DND-41 (cell line): ENCODE results near the gene NT5C3A.
"Not testable (repeated sequence)": the region's sequence is repeated elsewhere in the genome, so short reads cannot be mapped to it uniquely, and the experiment has no call there.

ENCODE experiments used
- ATAC-seq: fragments of 200-7000 bp; cut with Tn5 transposase; 3 replicates; pipeline ENCODE4 v1.9.1; 2021; ENCODE audit warnings: low read depth; ENCODE audit not compliant: insufficient read depth
- DNase-seq: peaks from one replicate; pipeline ENCODE4 v3.0.0-alpha.2; 2020
- H2AFZ ChIP-seq: 2 replicates; pipeline ENCODE4 v1.6.0; 2012; ENCODE audit warnings: low read depth, low read length
- H3K27ac ChIP-seq: 2 replicates; pipeline ENCODE4 v1.5.1; 2012; ENCODE audit warnings: low read length, inconsistent platforms
- H3K27me3 ChIP-seq: fragments of 200-600 bp; sonication (generic); 2 replicates; pipeline ENCODE4 v1.6.0; 2012; ENCODE audit warnings: low read length, mild to moderate bottlenecking, inconsistent platforms; ENCODE audit not compliant: insufficient read depth, poor library complexity
- H3K36me3 ChIP-seq: 2 replicates; pipeline ENCODE4 v1.5.1; 2012; ENCODE audit warnings: low read length, inconsistent platforms; ENCODE audit not compliant: insufficient read depth
- H3K4me1 ChIP-seq: 2 replicates; pipeline ENCODE4 v1.5.1; 2012; ENCODE audit warnings: mild to moderate bottlenecking, low read length; ENCODE audit not compliant: insufficient read depth
- H3K4me2 ChIP-seq: 2 replicates; pipeline ENCODE4 v1.6.0; 2012; ENCODE audit warnings: mild to moderate bottlenecking, moderate library complexity, low read length, inconsistent platforms; ENCODE audit not compliant: insufficient read depth
- H3K4me3 ChIP-seq, 2 experiments: fragments of 200-600 bp in 1 of 2; shearing (Covaris generic) in 1 of 2; 2 replicates each; pipeline ENCODE4 v1.5.1; 2012 to 2016; ENCODE audit warnings: inconsistent platforms in 2 of 2, low read length in 2 of 2, mild to moderate bottlenecking in 2 of 2, low read depth in 1 of 2, moderate library complexity in 1 of 2
- H3K79me2 ChIP-seq: 2 replicates; pipeline ENCODE4 v1.6.0; 2012; ENCODE audit warnings: low read length, inconsistent platforms; ENCODE audit not compliant: insufficient read depth
- H3K9ac ChIP-seq: 2 replicates; pipeline ENCODE4 v1.6.0; 2012; ENCODE audit warnings: low read depth, mild to moderate bottlenecking, inconsistent platforms, low read length, moderate library complexity
- H3K9me3 ChIP-seq: 2 replicates; pipeline ENCODE4 v1.5.1; 2012; ENCODE audit warnings: low read length, moderate library complexity, mild to moderate bottlenecking, inconsistent platforms; ENCODE audit not compliant: insufficient read depth, severe bottlenecking
- H4K20me1 ChIP-seq: 2 replicates; pipeline ENCODE4 v1.6.0; 2012; ENCODE audit warnings: low read length; ENCODE audit not compliant: insufficient read depth

NT5C3A gene

DNA sequence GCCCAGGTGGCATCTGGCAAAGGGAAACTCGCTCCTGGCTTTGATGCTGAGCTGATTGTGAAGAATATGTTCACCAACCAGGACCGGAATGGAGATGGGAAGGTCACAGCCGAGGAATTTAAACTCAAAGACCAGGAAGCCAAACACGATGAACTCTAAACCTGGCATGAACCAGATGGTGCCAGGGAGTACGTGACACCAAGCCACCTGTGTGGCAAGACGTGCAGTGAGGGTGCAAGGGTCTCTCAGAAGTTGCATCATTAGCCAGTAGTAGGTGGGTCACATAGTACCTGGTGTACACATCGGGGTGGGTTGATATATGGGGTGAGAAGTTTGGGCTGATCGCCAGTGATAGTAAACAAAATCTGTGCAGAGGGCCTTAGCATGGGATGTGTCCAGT, 57.4 kb downstream of the NT5C3A start:
- not testable (repeated sequence) for H3K4me1 ChIP-seq, H3K27me3 ChIP-seq, ATAC-seq, H3K4me2 ChIP-seq, H3K9ac ChIP-seq, H3K4me3 ChIP-seq, H3K79me2 ChIP-seq, H3K9me3 ChIP-seq, H3K27ac ChIP-seq, H2AFZ ChIP-seq, H4K20me1 ChIP-seq, DNase-seq
- peaks cover 17% of the 10 kb centered on the region; the same call in 1 of the 2 replicates for H3K36me3 ChIP-seq

DNA sequence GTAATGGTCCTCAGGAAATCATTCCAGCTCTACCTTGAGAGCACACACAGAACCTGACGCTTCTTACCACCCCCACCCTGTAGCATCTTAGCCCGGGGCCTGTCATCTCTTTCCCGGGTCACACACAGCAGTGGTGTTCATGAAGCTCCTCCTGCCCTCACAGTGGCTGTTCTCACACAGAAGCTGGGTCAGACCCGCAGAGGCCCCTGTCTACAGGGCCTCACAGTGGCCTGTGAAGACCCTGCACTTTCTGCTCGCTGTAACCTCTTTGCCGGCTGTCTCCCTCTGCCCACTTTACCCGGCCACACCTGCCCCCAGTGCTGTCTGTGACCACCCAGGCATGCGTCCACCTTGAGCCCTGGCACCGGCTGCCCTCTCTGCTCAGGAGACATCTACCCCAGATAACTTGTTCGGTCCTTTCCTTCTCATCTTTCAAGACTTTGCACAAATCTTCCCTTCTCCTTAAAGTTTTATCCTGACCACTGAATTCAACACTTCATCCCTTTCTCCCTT, 58.4 kb downstream of the NT5C3A start:
- 0 out of 3 replicates have a peak, but pooled peaks have one; percentile 12 for ATAC-seq
- not testable (repeated sequence) for H3K36me3 ChIP-seq, DNase-seq

DNA sequence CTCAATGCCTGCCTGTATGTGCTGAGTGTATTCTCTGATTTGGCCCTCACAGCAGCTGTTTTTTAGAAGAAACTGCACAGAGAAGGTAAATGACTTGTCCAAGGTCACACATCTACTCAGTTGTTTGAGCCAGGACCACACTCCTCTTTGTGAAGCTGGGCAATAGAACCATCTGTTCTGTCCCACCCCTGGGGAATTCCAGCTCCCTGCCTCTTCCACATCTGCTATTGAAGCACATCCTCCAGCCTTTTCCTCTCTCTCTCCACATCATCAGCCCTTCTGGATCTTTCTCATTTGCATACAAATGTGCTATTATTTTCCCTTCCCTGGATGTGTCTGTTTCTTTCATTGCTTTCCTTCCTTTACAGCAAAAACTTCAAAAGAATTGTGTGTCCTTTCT, 59.5 kb downstream of the NT5C3A start:
- not testable (repeated sequence) for H3K27ac ChIP-seq, H4K20me1 ChIP-seq, H3K36me3 ChIP-seq, DNase-seq, H2AFZ ChIP-seq, H3K4me1 ChIP-seq, H3K9ac ChIP-seq, H3K79me2 ChIP-seq, H3K9me3 ChIP-seq, H3K27me3 ChIP-seq, H3K4me3 ChIP-seq, ATAC-seq, H3K4me2 ChIP-seq

More for the DNA sequence above, 58.4 kb downstream of the NT5C3A start:
- H4K20me1 ChIP-seq, H3K27ac ChIP-seq, H2AFZ ChIP-seq, H3K27me3 ChIP-seq, H3K79me2 ChIP-seq, H3K4me1 ChIP-seq, H3K4me2 ChIP-seq, H3K9ac ChIP-seq, H3K4me3 ChIP-seq, H3K9me3 ChIP-seq: not testable (repeated sequence)

DNA sequence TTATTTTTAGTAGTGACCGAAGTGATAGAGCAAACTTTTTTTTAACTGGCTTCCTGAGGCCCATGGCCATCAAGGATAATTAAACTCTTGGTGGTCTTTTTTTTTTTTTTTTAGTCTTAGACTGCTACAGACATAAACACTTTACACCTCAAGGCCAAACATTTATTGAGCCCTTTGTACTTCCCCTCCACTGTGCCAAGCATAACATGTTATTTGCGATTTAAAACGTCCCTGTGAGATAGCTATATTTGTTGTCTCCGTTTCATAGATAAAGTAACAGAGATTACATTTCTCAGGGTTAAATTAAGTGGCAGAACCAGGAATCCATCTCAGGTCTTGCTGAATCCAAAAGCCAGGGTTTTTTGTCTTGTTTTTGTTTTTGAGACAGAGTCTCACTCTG, 63.2 kb downstream of the NT5C3A start:
- not testable (repeated sequence) for H3K9me3 ChIP-seq, H3K79me2 ChIP-seq, H3K4me3 ChIP-seq, H4K20me1 ChIP-seq, H2AFZ ChIP-seq, H3K27me3 ChIP-seq, H3K9ac ChIP-seq, H3K27ac ChIP-seq, H3K4me2 ChIP-seq, H3K4me1 ChIP-seq, H3K36me3 ChIP-seq, DNase-seq, ATAC-seq

DNA sequence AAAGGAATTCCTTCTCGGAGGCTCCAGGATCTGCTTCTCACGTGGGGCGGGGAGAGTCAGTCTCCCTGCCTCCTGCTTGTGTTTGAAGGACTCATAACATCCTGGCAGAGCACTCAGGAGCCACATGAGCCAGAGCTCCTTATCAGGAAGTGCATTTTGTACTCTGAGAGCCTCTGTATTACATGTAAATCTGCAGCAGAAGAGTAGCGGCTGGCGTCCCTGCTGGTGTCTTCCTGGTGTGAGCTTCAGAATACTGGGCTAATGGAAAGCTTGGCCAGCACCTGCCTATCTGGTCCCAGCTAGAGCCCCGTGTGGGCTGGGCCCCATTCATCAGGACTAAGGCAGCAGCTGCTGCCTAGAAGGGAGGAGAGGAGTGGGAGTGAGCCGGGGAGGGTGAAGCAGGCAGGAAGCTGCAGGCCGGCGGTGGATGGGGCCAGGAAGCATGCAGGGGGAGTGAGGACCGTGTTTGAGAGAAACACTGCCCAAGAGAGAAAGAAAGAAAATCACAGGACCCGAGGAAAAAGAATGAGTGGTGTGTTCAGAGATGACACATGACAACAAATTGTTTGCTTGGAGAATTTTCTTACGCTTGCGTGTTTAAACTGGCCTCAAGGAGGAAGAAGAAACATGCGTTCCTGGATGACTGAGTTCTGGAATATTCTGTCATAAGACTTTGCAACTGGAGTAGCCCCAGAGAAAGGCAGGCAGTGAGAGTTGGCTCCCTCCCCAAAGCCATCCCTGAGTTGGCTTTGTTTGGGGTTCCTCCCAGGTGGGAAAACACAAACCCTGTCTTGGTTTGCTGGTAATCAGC, 64.0 kb downstream of the NT5C3A start:
- H3K4me3 ChIP-seq, DNase-seq, H3K4me1 ChIP-seq, H3K9me3 ChIP-seq, H3K27ac ChIP-seq, H2AFZ ChIP-seq, H3K79me2 ChIP-seq, H3K9ac ChIP-seq, H3K4me2 ChIP-seq, H4K20me1 ChIP-seq, H3K36me3 ChIP-seq, H3K27me3 ChIP-seq: not testable (repeated sequence)
- peak; percentile 52 for ATAC-seq

DNA sequence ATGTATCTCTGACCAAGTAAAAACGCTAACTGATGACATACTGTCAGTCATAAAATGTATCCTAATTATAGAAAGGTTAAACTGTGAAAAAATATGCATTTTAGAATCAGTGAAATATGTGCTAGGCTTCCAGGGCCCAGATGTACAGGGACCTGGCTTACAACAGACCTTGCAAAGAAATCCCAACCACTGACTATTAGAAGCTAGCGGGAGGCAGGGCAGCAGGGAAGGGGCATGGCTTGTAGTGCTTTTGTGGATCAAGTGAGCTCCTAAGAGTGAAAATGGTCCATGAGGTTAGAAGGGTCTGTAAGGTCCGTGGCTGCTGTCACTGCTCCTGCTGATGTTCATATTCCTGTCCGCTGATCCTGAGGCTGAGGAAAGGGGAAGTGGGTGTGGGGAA, 64.6 kb downstream of the NT5C3A start:
- not testable (repeated sequence) for H3K4me1 ChIP-seq, H3K36me3 ChIP-seq, H3K4me2 ChIP-seq, H3K27me3 ChIP-seq, H3K9me3 ChIP-seq, H3K27ac ChIP-seq, ATAC-seq, DNase-seq, H3K4me3 ChIP-seq, H2AFZ ChIP-seq, H3K9ac ChIP-seq, H3K79me2 ChIP-seq, H4K20me1 ChIP-seq

DNA sequence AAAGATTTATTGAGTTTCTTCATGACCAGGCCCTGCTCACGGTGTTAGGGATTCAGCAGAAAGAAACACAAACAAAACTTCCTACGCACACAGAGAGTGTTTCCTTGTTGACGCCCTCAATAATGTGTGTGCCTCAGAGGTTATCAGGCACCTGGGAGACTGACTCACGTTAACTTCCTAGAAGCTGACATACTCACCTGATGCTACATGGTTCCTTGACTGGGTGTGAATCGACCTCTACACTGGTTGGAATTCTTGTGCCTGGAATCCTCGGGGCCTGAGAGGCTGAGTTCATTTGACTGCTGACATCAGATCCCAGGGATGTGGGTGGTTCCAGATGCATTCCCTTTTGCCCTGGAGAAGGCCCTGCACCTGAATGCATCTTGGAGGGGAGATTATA, 69.8 kb downstream of the NT5C3A start:
- not testable (repeated sequence) for H3K79me2 ChIP-seq, H3K9ac ChIP-seq, DNase-seq, H3K4me2 ChIP-seq, H3K9me3 ChIP-seq, H4K20me1 ChIP-seq, H3K36me3 ChIP-seq, H3K27ac ChIP-seq, H3K4me1 ChIP-seq, H2AFZ ChIP-seq, H3K4me3 ChIP-seq, H3K27me3 ChIP-seq
- 0 out of 3 replicates have a peak, but pooled peaks have one; percentile 10 for ATAC-seq

DNA sequence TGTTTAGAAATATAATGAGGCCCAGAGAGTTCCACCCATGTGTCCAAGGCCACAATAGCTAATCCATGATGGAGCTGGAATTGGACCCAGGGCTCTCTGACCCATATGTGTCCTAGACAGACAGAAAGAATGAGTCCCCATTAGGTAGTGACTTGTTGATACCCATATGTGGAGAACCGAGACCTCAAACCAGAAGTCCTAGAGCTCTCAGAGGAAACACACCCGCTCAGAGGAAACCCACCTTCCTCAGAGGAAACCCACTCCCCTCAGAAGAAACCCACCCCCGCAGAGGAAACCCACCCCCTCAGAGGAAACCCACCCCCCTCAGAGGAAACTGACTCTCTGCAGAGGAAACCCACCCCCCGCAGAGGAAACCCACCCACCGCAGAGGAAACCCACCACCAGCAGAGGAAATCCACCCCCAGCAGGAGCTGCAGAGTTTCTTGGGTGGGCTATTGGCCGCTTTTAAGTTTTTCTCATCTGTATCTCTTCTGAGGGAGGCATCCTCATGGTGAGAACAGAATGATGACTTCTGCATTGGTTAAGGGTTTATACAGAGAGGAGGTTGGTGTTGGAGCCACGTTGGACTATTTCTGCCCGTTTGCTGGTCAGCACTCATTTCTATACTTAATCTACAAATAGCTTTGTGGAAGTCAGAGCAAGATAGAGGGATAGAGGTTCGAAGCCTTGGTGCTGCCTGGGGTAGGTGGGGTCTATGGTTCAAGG, 70.4 kb downstream of the NT5C3A start:
- H3K27me3 ChIP-seq, H3K36me3 ChIP-seq, H2AFZ ChIP-seq, H3K79me2 ChIP-seq, H3K4me1 ChIP-seq, H3K27ac ChIP-seq, H3K9me3 ChIP-seq, H3K9ac ChIP-seq, H3K4me3 ChIP-seq, H3K4me2 ChIP-seq, H4K20me1 ChIP-seq: not testable (repeated sequence)
- DNase-seq, result peak; percentile 42
- ATAC-seq, result peak; percentile 66; the same call in 2 of the 3 replicates
